Neural crest cell (in vitro differentiated cells): ENCODE measurements around the gene MAPT. TPM values are rescaled to one million over a fixed set of nuclear protein-coding genes. Genes with fewer than 3 reads are reported as not detected.

Source experiments
- DNase-seq: peaks from one replicate; pipeline ENCODE4 v3.0.0; 2021; ENCODE audit warnings: low read depth, mixed read lengths, low spot score
- H3K27ac Mint-ChIP-seq: one replicate; pipeline ENCODE4 v1.8.0; 2021; ENCODE audit warnings: mild to moderate bottlenecking, mixed read lengths; ENCODE audit not compliant: unreplicated experiment
- H3K27me3 Mint-ChIP-seq: 2 replicates; pipeline ENCODE4 v1.8.0; 2021; ENCODE audit warnings: low read depth, mild to moderate bottlenecking, mixed read lengths
- H3K36me3 Mint-ChIP-seq: 2 replicates; pipeline ENCODE4 v1.8.0; 2021; ENCODE audit warnings: low read depth, mild to moderate bottlenecking, mixed read lengths
- H3K4me1 Mint-ChIP-seq: 2 replicates; pipeline ENCODE4 v1.8.0; 2021; ENCODE audit warnings: mixed read lengths
- H3K4me3 Mint-ChIP-seq: one replicate; pipeline ENCODE4 v1.8.0; 2021; ENCODE audit warnings: mild to moderate bottlenecking, mixed read lengths
- H3K9me3 Mint-ChIP-seq: 2 replicates; pipeline ENCODE4 v1.8.0; 2021; ENCODE audit warnings: mixed read lengths
- total RNA-seq: library from RNA; stranded (reverse); gene quantifications from 2 replicates; pipeline ENCODE4 v1.2.1, GENCODE V29; 2021
- TF ChIP-seq, protein P1 (sequence below): fragments of 200-600 bp; sonication (generic); conservative IDR thresholded peaks from 2 replicates; pipeline ENCODE4 v1.5.0; 2021; ENCODE audit warnings: antibody characterized with exemption, mild to moderate bottlenecking

MAPT gene
- total RNA-seq, 1 donor from 2014 or later, result 9.5 TPM

DNA sequence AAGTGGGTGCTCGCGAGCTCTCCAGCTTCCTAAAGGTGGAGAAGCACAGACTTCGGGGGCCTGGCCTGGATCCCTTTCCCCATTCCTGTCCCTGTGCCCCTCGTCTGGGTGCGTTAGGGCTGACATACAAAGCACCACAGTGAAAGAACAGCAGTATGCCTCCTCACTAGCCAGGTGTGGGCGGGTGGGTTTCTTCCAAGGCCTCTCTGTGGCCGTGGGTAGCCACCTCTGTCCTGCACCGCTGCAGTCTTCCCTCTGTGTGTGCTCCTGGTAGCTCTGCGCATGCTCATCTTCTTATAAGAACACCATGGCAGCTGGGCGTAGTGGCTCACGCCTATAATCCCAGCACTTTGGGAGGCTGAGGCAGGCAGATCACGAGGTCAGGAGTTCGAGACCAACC lies 102.8 kb downstream of the MAPT start:
- no peaks in the 10 kb centered on the region for H3K9me3 Mint-ChIP-seq
- H3K27me3 Mint-ChIP-seq, result no peaks in the 10 kb centered on the region
- no peak overlapping the region for H3K4me3 Mint-ChIP-seq
- TF ChIP-seq, protein P1, sequence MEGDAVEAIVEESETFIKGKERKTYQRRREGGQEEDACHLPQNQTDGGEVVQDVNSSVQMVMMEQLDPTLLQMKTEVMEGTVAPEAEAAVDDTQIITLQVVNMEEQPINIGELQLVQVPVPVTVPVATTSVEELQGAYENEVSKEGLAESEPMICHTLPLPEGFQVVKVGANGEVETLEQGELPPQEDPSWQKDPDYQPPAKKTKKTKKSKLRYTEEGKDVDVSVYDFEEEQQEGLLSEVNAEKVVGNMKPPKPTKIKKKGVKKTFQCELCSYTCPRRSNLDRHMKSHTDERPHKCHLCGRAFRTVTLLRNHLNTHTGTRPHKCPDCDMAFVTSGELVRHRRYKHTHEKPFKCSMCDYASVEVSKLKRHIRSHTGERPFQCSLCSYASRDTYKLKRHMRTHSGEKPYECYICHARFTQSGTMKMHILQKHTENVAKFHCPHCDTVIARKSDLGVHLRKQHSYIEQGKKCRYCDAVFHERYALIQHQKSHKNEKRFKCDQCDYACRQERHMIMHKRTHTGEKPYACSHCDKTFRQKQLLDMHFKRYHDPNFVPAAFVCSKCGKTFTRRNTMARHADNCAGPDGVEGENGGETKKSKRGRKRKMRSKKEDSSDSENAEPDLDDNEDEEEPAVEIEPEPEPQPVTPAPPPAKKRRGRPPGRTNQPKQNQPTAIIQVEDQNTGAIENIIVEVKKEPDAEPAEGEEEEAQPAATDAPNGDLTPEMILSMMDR, result no peak
- no peak overlapping the region for H3K27ac Mint-ChIP-seq
- H3K4me1 Mint-ChIP-seq, result peaks cover 3% of the 10 kb centered on the region
- no peak for DNase-seq
- H3K36me3 Mint-ChIP-seq, result no peaks in the 10 kb centered on the region

DNA sequence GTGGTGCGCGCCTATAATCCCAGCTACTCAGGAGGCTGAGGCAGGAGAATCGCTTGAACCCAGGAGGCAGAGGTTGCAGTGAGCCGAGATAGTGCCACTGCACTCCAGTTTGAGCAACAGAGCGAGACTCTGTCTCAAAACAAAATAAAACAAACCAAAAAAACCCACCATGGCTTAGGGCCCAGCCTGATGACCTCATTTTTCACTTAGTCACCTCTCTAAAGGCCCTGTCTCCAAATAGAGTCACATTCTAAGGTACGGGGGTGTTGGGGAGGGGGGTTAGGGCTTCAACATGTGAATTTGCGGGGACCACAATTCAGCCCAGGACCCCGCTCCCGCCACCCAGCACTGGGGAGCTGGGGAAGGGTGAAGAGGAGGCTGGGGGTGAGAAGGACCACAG lies 103.3 kb downstream of the MAPT start:
- H3K4me1 Mint-ChIP-seq, result peaks cover 3% of the 10 kb centered on the region
- no peaks in the 10 kb centered on the region for H3K27me3 Mint-ChIP-seq
- DNase-seq, result no peak
- no peak overlapping the region for H3K4me3 Mint-ChIP-seq
- no peaks in the 10 kb centered on the region for H3K9me3 Mint-ChIP-seq
- H3K36me3 Mint-ChIP-seq, result no peaks in the 10 kb centered on the region
- H3K27ac Mint-ChIP-seq, result no peak overlapping the region
- TF ChIP-seq, protein P1, result no peak

DNA sequence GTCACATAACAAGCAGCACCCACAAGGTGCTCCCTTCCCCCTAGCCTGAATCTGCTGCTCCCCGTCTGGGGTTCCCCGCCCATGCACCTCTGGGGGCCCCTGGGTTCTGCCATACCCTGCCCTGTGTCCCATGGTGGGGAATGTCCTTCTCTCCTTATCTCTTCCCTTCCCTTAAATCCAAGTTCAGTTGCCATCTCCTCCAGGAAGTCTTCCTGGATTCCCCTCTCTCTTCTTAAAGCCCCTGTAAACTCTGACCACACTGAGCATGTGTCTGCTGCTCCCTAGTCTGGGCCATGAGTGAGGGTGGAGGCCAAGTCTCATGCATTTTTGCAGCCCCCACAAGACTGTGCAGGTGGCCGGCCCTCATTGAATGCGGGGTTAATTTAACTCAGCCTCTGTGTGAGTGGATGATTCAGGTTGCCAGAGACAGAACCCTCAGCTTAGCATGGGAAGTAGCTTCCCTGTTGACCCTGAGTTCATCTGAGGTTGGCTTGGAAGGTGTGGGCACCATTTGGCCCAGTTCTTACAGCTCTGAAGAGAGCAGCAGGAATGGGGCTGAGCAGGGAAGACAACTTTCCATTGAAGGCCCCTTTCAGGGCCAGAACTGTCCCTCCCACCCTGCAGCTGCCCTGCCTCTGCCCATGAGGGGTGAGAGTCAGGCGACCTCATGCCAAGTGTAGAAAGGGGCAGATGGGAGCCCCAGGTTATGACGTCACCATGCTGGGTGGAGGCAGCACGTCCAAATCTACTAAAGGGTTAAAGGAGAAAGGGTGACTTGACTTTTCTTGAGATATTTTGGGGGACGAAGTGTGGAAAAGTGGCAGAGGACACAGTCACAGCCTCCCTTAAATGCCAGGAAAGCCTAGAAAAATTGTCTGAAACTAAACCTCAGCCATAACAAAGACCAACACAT lies 104.9 kb downstream of the MAPT start, which contains the start of gene STH:
Gene STH (plus strand): TSS at position 264 of the 913 bp plus-strand sequence. CDS start 30 bp downstream, at position 294.
- Mint-ChIP-seq H3K4me3 (no peak within 1 kb of the TSS), H3K4me1 (no peaks in the 10 kb centered on the region), H3K9me3 (no peaks in the 10 kb centered on the region), H3K27me3 (no peaks in the 10 kb centered on the region), H3K36me3 (no peaks in the 10 kb centered on the region), H3K27ac (no peak within 1 kb of the TSS)
- TF ChIP-seq, protein P1, result no peak
- DNase-seq, result no peak

DNA sequence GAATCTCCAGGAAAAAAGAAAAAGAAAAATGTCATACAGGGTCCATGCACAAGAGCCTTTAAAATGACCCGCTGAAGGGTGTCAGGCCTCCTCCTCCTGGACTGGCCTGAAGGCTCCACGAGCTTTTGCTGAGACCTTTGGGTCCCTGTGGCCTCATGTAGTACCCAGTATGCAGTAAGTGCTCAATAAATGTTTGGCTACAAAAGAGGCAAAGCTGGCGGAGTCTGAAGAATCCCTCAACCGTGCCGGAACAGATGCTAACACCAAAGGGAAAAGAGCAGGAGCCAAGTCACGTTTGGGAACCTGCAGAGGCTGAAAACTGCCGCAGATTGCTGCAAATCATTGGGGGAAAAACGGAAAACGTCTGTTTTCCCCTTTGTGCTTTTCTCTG lies 105.5 kb downstream of the MAPT start:
- H3K27ac Mint-ChIP-seq, result no peak overlapping the region
- no peak overlapping the region for H3K4me3 Mint-ChIP-seq
- DNase-seq, result no peak
- H3K9me3 Mint-ChIP-seq, result no peaks in the 10 kb centered on the region
- TF ChIP-seq, protein P1, result no peak
- H3K4me1 Mint-ChIP-seq, result no peaks in the 10 kb centered on the region
- no peaks in the 10 kb centered on the region for H3K27me3 Mint-ChIP-seq
- H3K36me3 Mint-ChIP-seq, result no peaks in the 10 kb centered on the region

DNA sequence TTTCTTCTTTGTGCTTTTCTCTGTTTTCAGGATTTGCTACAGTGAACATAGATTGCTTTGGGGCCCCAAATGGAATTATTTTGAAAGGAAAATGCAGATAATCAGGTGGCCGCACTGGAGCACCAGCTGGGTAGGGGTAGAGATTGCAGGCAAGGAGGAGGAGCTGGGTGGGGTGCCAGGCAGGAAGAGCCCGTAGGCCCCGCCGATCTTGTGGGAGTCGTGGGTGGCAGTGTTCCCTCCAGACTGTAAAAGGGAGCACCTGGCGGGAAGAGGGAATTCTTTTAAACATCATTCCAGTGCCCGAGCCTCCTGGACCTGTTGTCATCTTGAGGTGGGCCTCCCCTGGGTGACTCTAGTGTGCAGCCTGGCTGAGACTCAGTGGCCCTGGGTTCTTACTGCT lies 105.9 kb downstream of the MAPT start:
- peak overlapping the region; percentile 57 for H3K27ac Mint-ChIP-seq
- no peak for DNase-seq
- TF ChIP-seq, protein P1, result no peak
- H3K4me3 Mint-ChIP-seq, result no peak overlapping the region
- no peaks in the 10 kb centered on the region for H3K4me1 Mint-ChIP-seq
- no peaks in the 10 kb centered on the region for H3K36me3 Mint-ChIP-seq
- H3K9me3 Mint-ChIP-seq, result no peaks in the 10 kb centered on the region
- H3K27me3 Mint-ChIP-seq, result no peaks in the 10 kb centered on the region
